Inflammatory macrophage treated with lipopolysaccharide for 4 hours (primary cell): ENCODE results near the gene KCNS3.
A peak's percentile ranks its signal among the peaks of the same experiment; 100 is the strongest.

Experiments
- DNase-seq: peaks from one replicate; pipeline ENCODE4 v3.0.0-alpha.2; 2020

Gene KCNS3

GRCh38 chr2:17879137-17879912, 858 bp downstream of the KCNS3 start:
- peak; percentile 21 for DNase-seq

- no peak for DNase-seq
Measured at GRCh38 chr2:17879913-17880274, 1.4 kb downstream of the KCNS3 start.

DNA sequence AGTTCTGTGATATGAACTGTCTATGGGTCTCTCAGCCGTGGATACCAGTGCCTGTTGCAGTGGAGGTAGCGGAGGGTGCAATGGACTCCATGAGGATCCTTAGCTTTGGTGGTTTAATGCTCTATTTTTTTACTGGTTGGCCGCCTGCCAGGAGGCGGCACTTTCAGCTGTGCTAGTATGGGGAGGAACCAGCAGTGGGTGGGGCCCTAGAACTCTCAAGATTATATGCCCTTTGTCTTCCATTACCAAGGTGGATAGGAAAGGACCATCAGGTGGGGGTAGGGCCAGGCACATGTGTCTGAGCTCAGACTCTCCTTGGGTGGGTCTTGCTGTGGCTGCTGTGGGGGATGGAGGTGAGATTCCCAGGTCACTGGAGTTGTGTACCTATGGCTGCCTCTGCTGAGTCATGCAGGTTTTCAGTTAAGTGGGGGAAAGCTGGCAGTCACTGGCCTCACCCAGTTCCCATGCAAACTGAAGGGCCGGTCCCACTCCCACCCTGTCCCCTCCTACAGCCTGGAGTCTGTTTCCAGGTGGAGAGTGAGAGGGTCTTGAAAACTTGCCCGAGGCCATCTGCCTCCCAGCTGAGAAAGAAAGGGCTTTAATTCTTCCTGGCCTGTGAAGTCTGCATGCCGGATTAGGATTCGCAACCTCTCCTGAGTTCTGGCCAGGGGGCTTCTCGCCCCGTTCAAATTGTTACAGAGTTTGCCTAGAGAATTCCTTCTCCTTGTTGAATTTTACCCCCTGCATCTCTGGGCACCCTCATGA, 14.5 kb downstream of the KCNS3 start:
- DNase-seq: no peak

DNA sequence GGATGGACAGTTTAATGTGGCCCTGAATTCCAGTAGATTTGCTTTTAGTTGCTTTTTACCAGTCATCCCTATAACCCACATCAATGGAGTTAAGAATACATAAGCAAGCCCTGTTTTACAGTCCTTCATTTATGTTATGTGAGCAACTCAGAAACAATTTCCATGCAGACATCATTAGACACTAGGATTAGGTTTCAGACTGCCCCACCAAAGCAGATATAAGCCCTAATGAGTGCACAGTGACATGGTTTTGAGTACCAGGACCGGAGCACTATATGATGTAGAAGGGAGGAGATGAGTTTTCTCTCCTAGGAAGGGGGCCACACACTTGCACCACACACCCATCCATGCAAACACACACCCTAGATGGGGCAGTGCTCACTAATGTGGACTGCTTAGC, 15.5 kb downstream of the KCNS3 start:
- no peak for DNase-seq

GRCh38 chr2:17894556-17894955, 16.1 kb downstream of the KCNS3 start:
- no peak for DNase-seq

DNA sequence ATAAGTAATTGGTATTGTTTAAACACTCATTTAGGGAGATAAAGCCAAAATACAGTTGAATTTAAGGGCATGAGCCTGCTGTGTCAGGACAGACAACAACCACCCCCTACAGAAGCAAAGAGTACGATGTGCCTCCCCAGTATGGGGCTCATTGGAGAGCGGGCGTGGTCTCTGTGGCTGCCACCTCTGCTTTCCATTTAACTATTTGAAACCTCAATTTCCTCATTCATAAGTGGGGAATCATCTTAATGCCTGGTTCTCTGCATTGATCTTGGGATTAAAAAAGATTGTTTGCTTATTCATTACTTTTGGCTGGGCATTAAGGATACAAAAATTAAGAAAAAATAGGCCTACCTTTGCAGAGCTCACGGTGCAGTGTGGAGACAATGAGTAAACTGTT, 21.4 kb downstream of the KCNS3 start:
- DNase-seq: no peak

GRCh38 chr2:17901246-17901645, 22.8 kb downstream of the KCNS3 start:
- DNase-seq: no peak

DNA sequence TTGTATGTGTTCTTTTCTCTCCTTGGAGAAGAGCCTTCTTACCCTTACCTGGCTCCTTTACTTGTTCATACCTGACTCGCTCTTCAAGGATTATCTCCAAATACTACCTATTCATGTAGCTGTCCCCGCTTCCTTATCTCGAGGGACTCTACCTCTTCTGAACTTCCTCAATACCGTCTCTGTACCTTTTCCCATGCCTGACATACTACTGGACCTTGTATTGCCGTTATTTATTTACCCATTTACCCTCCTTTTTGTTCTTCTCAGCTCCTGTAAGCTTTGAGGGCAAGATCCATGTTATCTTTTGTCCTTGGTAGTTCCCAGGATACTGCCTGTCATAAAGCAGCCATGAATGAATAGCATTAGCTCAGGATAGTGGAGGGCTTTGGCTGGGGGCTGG, 32.5 kb downstream of the KCNS3 start:
- no peak for DNase-seq

GRCh38 chr2:17911491-17912260, 33.2 kb downstream of the KCNS3 start:
- DNase-seq: no peak

- DNase-seq: peak; percentile 12
Measured at GRCh38 chr2:17912266-17912691, 33.8 kb downstream of the KCNS3 start.

DNA sequence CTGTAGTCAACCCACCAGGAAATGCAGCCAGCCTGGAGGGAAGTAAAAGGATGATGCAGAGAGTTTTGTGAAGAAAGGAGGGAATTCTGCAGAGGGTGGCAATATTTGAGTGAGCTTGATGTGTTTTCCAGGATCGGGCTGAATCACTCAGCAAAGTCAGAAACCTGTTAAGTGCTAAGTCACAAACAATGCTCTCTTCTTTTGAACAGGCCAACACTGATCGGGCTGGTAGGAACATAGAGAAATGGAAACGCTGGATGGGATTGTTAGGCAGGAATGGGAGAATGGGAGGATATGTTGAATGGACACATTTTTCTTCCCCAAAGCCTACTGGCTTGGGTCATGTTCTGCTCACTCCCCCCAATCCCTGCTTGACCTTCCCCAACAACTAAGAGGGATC, 36.6 kb downstream of the KCNS3 start:
- DNase-seq: no peak

DNA sequence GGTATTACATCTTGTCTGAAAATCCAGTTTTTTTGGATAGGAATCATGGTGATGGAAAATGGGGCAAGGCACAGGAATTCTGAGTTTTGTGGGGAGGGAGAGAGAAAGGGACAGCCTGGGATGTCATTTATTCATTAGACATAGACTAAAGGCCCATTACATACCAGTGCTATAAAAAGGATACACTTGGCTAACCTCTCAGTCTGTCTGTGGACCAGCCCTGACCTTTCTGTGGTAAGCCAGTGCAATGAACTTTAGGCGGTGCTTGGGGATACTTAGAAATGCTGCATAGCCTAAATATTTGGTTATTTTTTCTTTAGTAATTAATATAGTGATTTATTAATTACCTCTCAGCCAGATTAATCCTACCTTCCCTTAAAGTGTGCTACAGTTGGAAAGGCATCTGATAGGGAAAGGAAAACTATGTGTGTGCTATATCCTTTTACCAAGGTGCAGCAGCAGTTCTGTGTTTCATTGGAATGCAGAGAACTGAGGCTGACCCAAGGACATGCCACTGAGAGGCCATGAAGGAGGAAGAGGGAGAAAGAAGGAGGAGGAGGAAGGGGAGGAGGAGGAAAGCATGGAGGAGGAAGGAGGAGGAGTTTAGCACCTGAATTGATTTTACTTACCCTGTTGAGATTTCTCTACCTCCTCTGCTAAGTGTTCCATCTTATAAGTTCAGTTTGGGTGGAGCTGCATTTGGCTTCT, 37.5 kb downstream of the KCNS3 start:
- DNase-seq: no peak

DNA sequence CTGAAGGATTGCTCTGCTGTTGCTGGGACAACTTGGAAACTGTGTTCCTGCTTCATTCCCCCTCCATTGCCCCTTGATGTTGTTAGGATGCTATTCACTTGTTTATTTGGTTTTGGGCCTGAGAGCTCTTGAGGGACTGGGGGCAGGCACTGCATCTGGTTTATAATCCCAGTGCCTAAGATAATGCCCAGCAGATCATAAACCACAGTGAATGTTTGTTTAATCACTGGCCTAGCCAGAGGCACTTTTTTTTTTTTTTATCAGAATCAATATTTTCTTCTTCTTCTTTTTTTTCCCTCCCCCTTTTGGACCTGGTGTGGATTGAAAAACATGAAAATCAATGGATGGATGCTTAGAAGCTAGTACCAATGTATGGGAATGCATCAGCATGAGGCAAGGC, 38.1 kb downstream of the KCNS3 start:
- no peak for DNase-seq

GRCh38 chr2:17918789-17919188, 40.3 kb downstream of the KCNS3 start:
- DNase-seq: no peak

DNA sequence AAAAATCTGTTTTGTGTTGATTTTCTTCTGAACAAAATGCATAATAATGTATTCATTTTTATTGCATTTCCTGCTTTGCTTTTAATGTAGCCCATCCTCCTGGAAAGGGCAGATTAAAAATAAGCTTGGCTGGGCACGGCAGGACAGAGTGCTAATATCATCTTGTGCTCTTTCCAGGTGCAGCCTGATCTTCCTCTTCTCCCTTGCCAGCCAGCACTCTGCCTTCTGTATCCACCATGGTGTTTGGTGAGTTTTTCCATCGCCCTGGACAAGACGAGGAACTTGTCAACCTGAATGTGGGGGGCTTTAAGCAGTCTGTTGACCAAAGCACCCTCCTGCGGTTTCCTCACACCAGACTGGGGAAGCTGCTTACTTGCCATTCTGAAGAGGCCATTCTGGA, 52.3 kb downstream of the KCNS3 start:
- DNase-seq: no peak

DNA sequence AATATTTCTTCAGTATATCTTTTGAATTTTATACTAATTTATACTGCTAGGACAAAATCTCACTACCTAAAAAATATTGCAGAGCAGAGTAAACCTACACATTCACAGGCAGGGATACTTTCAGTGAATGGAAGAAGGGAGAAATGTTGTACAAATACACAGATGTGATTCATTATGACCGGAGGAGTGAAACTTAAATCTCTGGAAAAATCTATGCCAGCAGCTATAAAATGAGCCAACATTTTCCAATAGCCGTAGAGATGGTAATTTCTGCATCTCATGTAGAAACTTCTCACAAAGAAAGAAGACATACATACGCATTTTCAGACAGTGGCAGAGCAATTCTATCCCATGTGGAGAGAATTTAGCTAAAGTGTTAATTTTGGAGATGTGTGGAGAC, 54.8 kb downstream of the KCNS3 start:
- no peak for DNase-seq

GRCh38 chr2:17934721-17935120, 56.3 kb downstream of the KCNS3 start:
- no peak for DNase-seq

- no peak for DNase-seq
Measured at GRCh38 chr2:17935242-17935885, 56.9 kb downstream of the KCNS3 start.

DNA sequence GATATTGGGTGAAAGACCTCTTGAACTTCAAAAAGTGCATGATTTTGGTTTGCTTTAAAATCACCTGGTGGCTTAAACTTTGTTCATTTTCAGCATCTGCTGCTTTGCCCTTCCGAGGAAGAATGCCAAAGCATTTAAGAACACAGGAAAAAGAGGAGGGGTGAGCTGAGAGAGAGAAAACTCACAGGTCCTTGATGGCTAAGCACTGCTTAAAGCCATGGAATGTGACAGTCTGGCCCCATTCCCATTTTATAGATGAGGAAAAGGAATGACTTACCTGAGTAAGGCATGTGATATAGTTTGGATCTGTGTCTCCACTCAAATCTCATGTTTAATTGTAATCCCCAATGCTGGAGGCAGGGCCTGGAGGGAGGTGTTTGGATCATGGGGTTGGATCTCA, 58.1 kb downstream of the KCNS3 start:
- no peak for DNase-seq

DNA sequence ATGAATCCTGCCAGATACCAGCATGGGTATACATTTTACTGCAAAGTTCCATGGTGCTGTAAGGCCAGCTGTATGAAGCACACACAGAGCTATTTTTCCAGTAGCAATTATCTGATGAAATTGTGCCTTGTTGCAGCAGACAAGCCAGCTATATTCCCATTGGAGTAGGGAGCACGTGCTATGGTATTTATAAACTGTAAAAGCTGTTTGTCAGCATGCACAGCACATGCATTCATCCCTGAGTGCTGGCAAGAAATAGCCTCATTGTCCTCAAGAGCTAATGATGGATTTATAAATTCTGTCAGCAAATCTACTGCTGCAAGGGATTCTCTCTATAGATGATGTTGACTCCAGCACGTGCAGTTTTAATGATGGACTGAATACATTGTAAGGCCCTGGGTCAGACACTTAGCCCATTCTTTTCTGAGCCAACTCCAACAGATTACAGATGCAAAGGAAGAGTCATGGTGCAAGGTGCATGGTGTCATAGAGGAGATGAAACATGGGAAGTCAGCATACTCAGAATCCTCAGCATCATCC, 61.7 kb downstream of the KCNS3 start:
- no peak for DNase-seq

DNA sequence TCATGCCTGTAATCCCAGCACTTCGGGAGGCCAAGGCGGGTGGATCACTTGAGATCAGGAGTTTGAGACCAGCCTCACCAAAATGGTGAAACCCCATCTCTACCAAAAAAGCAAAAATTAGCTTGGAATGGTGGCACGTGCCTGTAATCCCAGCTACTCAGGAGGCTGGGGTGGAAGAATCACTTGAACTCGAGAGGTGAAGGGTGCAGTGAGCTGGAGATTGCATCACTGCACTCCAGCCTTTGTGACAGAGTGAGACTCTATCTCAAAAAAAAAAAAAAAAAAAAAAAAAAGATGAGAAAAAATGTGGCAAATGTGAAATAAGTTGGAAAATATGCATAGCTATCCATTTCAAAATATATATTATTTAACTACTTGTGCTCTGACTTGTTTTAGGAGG, 65.0 kb downstream of the KCNS3 start:
- DNase-seq: no peak

DNA sequence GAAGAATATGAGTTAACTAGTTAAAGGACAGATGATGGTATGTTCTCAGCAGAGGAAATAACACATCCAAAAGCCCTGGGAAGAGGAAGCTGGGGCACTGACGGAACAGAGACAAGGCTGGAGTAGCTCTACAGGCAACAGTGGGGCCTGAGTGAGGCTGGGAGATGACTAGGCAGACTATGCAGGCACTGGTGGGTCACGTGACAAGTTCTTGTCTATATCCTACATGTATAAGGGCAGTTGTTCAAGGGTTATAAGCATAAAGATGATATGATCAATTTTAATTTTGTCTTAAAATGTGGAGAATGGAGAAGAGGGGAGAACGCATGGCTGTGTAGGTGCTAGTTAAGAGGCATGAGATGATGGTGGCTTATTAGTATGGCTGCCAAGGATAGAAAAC, 68.6 kb downstream of the KCNS3 start:
- DNase-seq: no peak
